SK-N-SH (cell line): Measurements from ENCODE around the gene SOBP.

Experiments
- CHD2 ChIP-seq: fragments of 150-350 bp; IDR thresholded peaks from 2 replicates; pipeline ENCODE4 v1.6.1; 2018; ENCODE audit warnings: low read length; ENCODE audit not compliant: partially characterized antibody
- CTCF ChIP-seq: fragments of 200-600 bp; sonication (generic); IDR thresholded peaks from 2 replicates; pipeline ENCODE4 v1.6.1; 2017; ENCODE audit warnings: antibody characterized with exemption, mild to moderate bottlenecking, moderate library complexity
- ELF1 ChIP-seq: IDR thresholded peaks from 2 replicates; pipeline ENCODE4 v1.4.0; 2012
- EZH2phosphoT487 ChIP-seq: fragments of 200-600 bp; sonication (generic); IDR thresholded peaks from 2 replicates; pipeline ENCODE4 v1.6.1; 2017; ENCODE audit warnings: low read depth, mixed run types, mild to moderate bottlenecking, antibody characterized with exemption, moderate library complexity, borderline replicate concordance
- FOSL2 ChIP-seq: IDR thresholded peaks from 2 replicates; pipeline ENCODE4 v1.4.0; 2012; ENCODE audit warnings: low read depth, mild to moderate bottlenecking, moderate library complexity, borderline replicate concordance
- IRF3 ChIP-seq: fragments of 150-350 bp; IDR thresholded peaks from 2 replicates; pipeline ENCODE4 v1.6.1; 2016; ENCODE audit warnings: mild to moderate bottlenecking, low read depth, low read length
- PBX3 ChIP-seq: IDR thresholded peaks from 2 replicates; pipeline ENCODE4; 2012
- POLR2AphosphoS5 ChIP-seq: IDR thresholded peaks from 2 replicates; pipeline ENCODE4 v1.6.1; 2012; ENCODE audit warnings: low read depth, low read length
- RXRA ChIP-seq: IDR thresholded peaks from 2 replicates; pipeline ENCODE4 v1.4.0; 2012; ENCODE audit warnings: low read depth, mild to moderate bottlenecking, borderline replicate concordance
- SMC3 ChIP-seq: IDR thresholded peaks from 2 replicates; pipeline ENCODE4 v1.6.1; 2012; ENCODE audit warnings: low read depth, low read length, improper control_type of control experiment
- USF1 ChIP-seq: IDR thresholded peaks from 2 replicates; pipeline ENCODE4 v1.4.0; 2012; ENCODE audit warnings: low read depth, borderline replicate concordance

- TF ChIP-seq CTCF (no peak), ELF1 (no peak), SMC3 (no peak), EZH2phosphoT487 (no peak), FOSL2 (no peak), RXRA (no peak), CHD2 (no peak), PBX3 (no peak), POLR2AphosphoS5 (no peak), IRF3 (no peak), USF1 (no peak)
These were observed 202.4 kb downstream of the SOBP start for GRCh38 chr6:107692351-107692750.
